GM23338 (cell line): ENCODE data around the gene TPRKB. TPM values are rescaled to one million over a fixed set of nuclear protein-coding genes. Genes with fewer than 3 reads are reported as not detected.
"Not testable (repeated sequence)": the region's sequence is repeated elsewhere in the genome, so short reads cannot be mapped to it uniquely, and the experiment has no call there.

Source experiments
- ATAC-seq: fragments of 200-7000 bp; cut with Tn5 transposase; 3 replicates; pipeline ENCODE4 v1.9.1; 2020
- DNase-seq: peaks from one replicate; pipeline ENCODE4 v3.0.0-alpha.2; 2015; ENCODE audit warnings: low spot score
- H2AFZ ChIP-seq: fragments of 200-600 bp; sonication (generic); 2 replicates; pipeline ENCODE4 v1.8.0; 2016; ENCODE audit warnings: antibody characterized with exemption, mild to moderate bottlenecking, moderate library complexity
- H3F3A ChIP-seq: fragments of 200-600 bp; sonication (generic); replicated peaks from 2 replicates; pipeline ENCODE4 v1.8.0; 2017; ENCODE audit warnings: antibody characterized with exemption, mixed run types, low read depth
- H3K27ac ChIP-seq: fragments of 200-600 bp; sonication (generic); 2 replicates; pipeline ENCODE4 v1.6.1; 2016; ENCODE audit warnings: low read depth
- H3K27me3 ChIP-seq: fragments of 200-600 bp; sonication (generic); 2 replicates; pipeline ENCODE4 v1.8.0; 2016; ENCODE audit warnings: mild to moderate bottlenecking, mixed run types, moderate library complexity; ENCODE audit not compliant: insufficient read depth
- H3K36me3 ChIP-seq: fragments of 200-600 bp; sonication (generic); 2 replicates; pipeline ENCODE4 v1.8.0; 2016; ENCODE audit warnings: mild to moderate bottlenecking; ENCODE audit not compliant: insufficient read depth
- H3K4me1 ChIP-seq: fragments of 200-600 bp; sonication (generic); 2 replicates; pipeline ENCODE4 v1.8.0; 2016; ENCODE audit warnings: mild to moderate bottlenecking, moderate library complexity; ENCODE audit not compliant: insufficient read depth
- H3K4me2 ChIP-seq: fragments of 200-600 bp; sonication (generic); 2 replicates; pipeline ENCODE4 v1.7.1; 2017; ENCODE audit warnings: mixed run types
- H3K4me3 ChIP-seq: fragments of 200-600 bp; sonication (generic); 2 replicates; pipeline ENCODE4 v1.6.1; 2016; ENCODE audit warnings: mixed run types
- H3K79me2 ChIP-seq: fragments of 200-600 bp; sonication (generic); replicated peaks from 2 replicates; pipeline ENCODE4 v1.8.0; 2017; ENCODE audit warnings: mild to moderate bottlenecking; ENCODE audit not compliant: insufficient read depth
- H3K9me2 ChIP-seq: fragments of 200-600 bp; sonication (generic); 2 replicates; pipeline ENCODE4 v1.8.0; 2017; ENCODE audit not compliant: insufficient read depth
- H4K20me1 ChIP-seq: fragments of 200-600 bp; sonication (generic); replicated peaks from 2 replicates; pipeline ENCODE4 v1.8.0; 2017; ENCODE audit warnings: mild to moderate bottlenecking; ENCODE audit not compliant: insufficient read depth
- H3K27ac Mint-ChIP-seq: 2 replicates; pipeline ENCODE4 v1.8.0; 2020; ENCODE audit warnings: inconsistent platforms, mild to moderate bottlenecking, moderate library complexity, mixed read lengths
- H3K27me3 Mint-ChIP-seq: 3 replicates; pipeline ENCODE4 v1.8.0; 2022; ENCODE audit warnings: low read depth, mild to moderate bottlenecking, moderate library complexity, mixed read lengths, inconsistent platforms; ENCODE audit not compliant: insufficient read depth, poor library complexity
- H3K36me3 Mint-ChIP-seq: 3 replicates; pipeline ENCODE4 v1.8.0; 2021; ENCODE audit warnings: low read depth, mild to moderate bottlenecking, inconsistent platforms, moderate library complexity, mixed read lengths
- H3K4me1 Mint-ChIP-seq: 3 replicates; pipeline ENCODE4 v1.8.0; 2020; ENCODE audit warnings: mild to moderate bottlenecking, inconsistent platforms, mixed read lengths
- H3K4me3 Mint-ChIP-seq: 3 replicates; pipeline ENCODE4 v1.8.0; 2021; ENCODE audit warnings: moderate library complexity, mild to moderate bottlenecking, inconsistent platforms, mixed read lengths
- H3K9me3 Mint-ChIP-seq: 3 replicates; pipeline ENCODE4 v1.8.0; 2020; ENCODE audit warnings: moderate library complexity, mild to moderate bottlenecking, inconsistent platforms, mixed read lengths
- EZH2 ChIP-seq: fragments of 200-600 bp; sonication (generic); IDR thresholded peaks from one replicate; pipeline ENCODE4 v1.8.0; 2017; ENCODE audit warnings: antibody characterized with exemption, mild to moderate bottlenecking, low read depth; ENCODE audit not compliant: unreplicated experiment
- EZH2phosphoT487 ChIP-seq: fragments of 200-600 bp; sonication (generic); IDR thresholded peaks from one replicate; pipeline ENCODE4 v1.8.1; 2018; ENCODE audit warnings: antibody characterized with exemption; ENCODE audit not compliant: unreplicated experiment
- JUNB ChIP-seq: IDR thresholded peaks from one replicate; pipeline ENCODE4 v1.6.1; 2016; ENCODE audit warnings: antibody characterized with exemption; ENCODE audit not compliant: unreplicated experiment
- ZNF114 ChIP-seq: fragments of 250-450 bp; sonication (Bioruptor Pico); IDR thresholded peaks from 2 replicates; pipeline ENCODE4 v1.5.0; 2020; ENCODE audit warnings: mild to moderate bottlenecking, moderate library complexity
- ZNF331 ChIP-seq: fragments of 250-450 bp; sonication (Bioruptor Pico); IDR thresholded peaks from 2 replicates; pipeline ENCODE4 v1.5.0; 2020; ENCODE audit warnings: low read depth, mild to moderate bottlenecking, moderate library complexity
- polyA plus RNA-seq: library from polyadenylated mRNA; unstranded; fragments of >200 nt; fragmentation: Nextera tagmentation; extraction: Ambion mirVana; gene quantifications from 2 replicates; pipeline ENCODE4 v1.2.1, GENCODE V29; 2016
- total RNA-seq: library from RNA; depleted of rRNA; stranded (reverse); fragments of >200 nt; shearing (Covaris generic); gene quantifications from 2 replicates; pipeline ENCODE4 v1.2.3, GENCODE V29; 2014
- TF ChIP-seq, protein P1 (sequence below): IDR thresholded peaks from one replicate; pipeline ENCODE4 v1.6.1; 2018; ENCODE audit warnings: antibody characterized with exemption; ENCODE audit not compliant: unreplicated experiment
- TF ChIP-seq, protein P2 (sequence below): IDR thresholded peaks from 2 replicates; pipeline ENCODE4 v1.6.1; 2016; ENCODE audit warnings: antibody characterized with exemption
- TF ChIP-seq, protein P3 (sequence below), 2 experiments: fragments of 200-600 bp in 1 of 2; sonication (generic) in 1 of 2; conservative IDR thresholded peaks; 2 replicates each; pipeline versions ENCODE4 v1.5.1 to v1.6.1; 2016 to 2017; ENCODE audit warnings: antibody characterized with exemption in 2 of 2, low read depth in 2 of 2, mild to moderate bottlenecking in 2 of 2, moderate library complexity in 1 of 2

The TPRKB gene
- total and polyA plus RNA-seq, 2 experiments from 2014 or later: 31.2 to 186 TPM

DNA sequence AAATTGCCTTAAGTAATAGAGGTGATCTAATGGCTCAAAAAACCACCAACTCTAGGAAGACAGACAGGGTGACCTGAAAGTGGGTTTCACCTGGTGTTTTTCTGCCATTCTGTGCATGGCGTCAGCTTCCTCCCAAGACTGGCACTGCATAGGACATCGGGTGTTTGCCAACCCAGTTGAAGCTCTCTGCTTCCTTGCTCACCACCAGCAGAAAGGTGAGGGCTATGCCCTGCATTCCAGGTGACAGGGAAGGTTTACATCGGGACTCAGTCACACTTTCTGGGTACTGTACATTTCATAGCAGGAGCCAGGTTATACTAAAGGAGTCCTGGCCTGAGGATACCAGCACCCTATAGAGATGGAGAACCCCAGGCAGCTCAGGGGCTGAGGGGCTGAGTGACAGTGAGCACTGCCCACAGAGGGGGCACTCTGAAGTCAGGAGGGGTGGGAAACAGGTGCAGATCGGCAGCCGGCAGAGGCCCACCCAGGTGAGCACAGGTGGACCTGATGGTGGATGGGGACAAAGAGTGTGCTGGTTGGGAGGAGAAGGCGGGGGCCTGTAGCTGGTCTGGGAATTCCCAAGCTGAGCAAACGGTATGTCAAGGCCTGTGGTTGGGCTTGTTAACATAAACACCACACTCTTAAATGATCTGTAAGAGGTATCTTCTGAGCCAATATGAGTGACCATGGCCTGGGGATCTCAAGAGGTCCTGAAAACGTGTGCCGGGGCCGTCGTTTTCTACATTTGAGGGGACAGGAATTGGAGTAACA is 18.1 kb downstream of the TPRKB start (continued):
- TF ChIP-seq, protein P1, sequence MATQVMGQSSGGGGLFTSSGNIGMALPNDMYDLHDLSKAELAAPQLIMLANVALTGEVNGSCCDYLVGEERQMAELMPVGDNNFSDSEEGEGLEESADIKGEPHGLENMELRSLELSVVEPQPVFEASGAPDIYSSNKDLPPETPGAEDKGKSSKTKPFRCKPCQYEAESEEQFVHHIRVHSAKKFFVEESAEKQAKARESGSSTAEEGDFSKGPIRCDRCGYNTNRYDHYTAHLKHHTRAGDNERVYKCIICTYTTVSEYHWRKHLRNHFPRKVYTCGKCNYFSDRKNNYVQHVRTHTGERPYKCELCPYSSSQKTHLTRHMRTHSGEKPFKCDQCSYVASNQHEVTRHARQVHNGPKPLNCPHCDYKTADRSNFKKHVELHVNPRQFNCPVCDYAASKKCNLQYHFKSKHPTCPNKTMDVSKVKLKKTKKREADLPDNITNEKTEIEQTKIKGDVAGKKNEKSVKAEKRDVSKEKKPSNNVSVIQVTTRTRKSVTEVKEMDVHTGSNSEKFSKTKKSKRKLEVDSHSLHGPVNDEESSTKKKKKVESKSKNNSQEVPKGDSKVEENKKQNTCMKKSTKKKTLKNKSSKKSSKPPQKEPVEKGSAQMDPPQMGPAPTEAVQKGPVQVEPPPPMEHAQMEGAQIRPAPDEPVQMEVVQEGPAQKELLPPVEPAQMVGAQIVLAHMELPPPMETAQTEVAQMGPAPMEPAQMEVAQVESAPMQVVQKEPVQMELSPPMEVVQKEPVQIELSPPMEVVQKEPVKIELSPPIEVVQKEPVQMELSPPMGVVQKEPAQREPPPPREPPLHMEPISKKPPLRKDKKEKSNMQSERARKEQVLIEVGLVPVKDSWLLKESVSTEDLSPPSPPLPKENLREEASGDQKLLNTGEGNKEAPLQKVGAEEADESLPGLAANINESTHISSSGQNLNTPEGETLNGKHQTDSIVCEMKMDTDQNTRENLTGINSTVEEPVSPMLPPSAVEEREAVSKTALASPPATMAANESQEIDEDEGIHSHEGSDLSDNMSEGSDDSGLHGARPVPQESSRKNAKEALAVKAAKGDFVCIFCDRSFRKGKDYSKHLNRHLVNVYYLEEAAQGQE: no peak
- TF ChIP-seq ZNF331 (CRISPR knock-in tag) (no peak), ZNF114 (CRISPR knock-in tag) (no peak), JUNB (no peak), EZH2phosphoT487 (no peak), EZH2 (no peak)
- TF ChIP-seq, protein P2, sequence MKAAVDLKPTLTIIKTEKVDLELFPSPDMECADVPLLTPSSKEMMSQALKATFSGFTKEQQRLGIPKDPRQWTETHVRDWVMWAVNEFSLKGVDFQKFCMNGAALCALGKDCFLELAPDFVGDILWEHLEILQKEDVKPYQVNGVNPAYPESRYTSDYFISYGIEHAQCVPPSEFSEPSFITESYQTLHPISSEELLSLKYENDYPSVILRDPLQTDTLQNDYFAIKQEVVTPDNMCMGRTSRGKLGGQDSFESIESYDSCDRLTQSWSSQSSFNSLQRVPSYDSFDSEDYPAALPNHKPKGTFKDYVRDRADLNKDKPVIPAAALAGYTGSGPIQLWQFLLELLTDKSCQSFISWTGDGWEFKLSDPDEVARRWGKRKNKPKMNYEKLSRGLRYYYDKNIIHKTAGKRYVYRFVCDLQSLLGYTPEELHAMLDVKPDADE: no peak
- TF ChIP-seq, protein P3, sequence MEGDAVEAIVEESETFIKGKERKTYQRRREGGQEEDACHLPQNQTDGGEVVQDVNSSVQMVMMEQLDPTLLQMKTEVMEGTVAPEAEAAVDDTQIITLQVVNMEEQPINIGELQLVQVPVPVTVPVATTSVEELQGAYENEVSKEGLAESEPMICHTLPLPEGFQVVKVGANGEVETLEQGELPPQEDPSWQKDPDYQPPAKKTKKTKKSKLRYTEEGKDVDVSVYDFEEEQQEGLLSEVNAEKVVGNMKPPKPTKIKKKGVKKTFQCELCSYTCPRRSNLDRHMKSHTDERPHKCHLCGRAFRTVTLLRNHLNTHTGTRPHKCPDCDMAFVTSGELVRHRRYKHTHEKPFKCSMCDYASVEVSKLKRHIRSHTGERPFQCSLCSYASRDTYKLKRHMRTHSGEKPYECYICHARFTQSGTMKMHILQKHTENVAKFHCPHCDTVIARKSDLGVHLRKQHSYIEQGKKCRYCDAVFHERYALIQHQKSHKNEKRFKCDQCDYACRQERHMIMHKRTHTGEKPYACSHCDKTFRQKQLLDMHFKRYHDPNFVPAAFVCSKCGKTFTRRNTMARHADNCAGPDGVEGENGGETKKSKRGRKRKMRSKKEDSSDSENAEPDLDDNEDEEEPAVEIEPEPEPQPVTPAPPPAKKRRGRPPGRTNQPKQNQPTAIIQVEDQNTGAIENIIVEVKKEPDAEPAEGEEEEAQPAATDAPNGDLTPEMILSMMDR (conservative IDR thresholded peaks at IDR 0.05; ENCODE audit: low read depth in 2 of 2): no peak

DNA sequence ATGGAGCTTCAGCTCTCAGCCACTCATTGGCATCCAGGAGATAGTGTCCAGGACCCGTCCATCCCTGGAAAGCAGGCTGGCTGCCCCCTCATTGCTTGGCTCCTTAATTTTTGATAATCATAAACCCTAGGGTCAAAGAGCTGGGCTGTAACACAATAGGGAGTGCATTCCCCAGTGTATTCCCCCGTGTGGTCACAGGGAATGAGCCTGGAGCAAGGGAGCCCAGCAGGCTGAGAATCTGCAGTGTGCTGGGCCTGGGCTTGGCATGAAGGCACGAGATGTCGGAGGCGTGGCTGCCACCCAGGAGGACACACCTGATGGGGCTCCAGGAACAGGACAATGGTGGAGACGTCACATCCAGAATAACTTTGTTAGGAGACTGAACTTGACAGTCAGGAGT is 18.7 kb downstream of the TPRKB start:
- Histone ChIP-seq H4K20me1 (no peaks in the 10 kb centered on the region), H3K9me2 (no peaks in the 10 kb centered on the region), H3K4me2 (no peak overlapping the region), H2AFZ (no peak overlapping the region), H3K79me2 (no peaks in the 10 kb centered on the region), H3K27me3 (0 out of 2 replicates have a peak, but pooled peaks cover 3% of the 10 kb centered on the region), H3K4me3 (no peak overlapping the region), H3F3A (no peaks in the 10 kb centered on the region), H3K27ac (no peak overlapping the region), H3K36me3 (no peaks in the 10 kb centered on the region), H3K4me1 (no peaks in the 10 kb centered on the region)
- TF ChIP-seq, protein P3 (conservative IDR thresholded peaks at IDR 0.05; ENCODE audit: low read depth in 2 of 2): no peak
- no peak for TF ChIP-seq JUNB
- Mint-ChIP-seq H3K27me3 (peaks cover 10% of the 10 kb centered on the region), H3K4me3 (no peak overlapping the region; the same call in 2 of the 3 replicates), H3K27ac (no peak overlapping the region), H3K9me3 (peaks cover 57% of the 10 kb centered on the region), H3K4me1 (no peaks in the 10 kb centered on the region), H3K36me3 (peaks cover 4% of the 10 kb centered on the region)
- DNase-seq: no peak
- ATAC-seq: no peak

DNA sequence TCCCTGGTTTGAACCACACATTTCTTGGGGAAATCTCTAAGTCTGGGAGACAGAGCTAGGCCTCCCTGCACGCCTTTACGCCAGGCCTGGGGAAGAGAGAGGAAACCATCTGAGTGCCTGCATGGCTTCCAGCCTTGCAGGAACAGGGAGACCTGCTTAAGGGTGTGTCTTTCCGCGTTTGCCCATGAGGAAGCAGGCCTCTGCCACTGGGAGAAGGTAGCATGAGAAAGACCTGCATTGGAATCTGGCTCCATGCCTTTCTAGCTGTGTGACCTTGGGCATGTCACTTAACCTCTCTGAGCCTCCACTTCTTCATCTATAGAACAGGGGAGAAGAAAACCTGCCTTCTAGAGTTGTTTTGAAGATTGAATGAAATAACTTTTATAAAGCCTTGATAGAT is 19.4 kb downstream of the TPRKB start:
- H3K27me3 Mint-ChIP-seq, H3K27ac Mint-ChIP-seq, DNase-seq: not testable (repeated sequence)

More for the DNA sequence above, 19.4 kb downstream of the TPRKB start:
- not testable (repeated sequence) for H3K36me3 Mint-ChIP-seq, H3K4me1 Mint-ChIP-seq, ATAC-seq, H3F3A ChIP-seq, H3K79me2 ChIP-seq, H3K4me2 ChIP-seq, H3K4me1 ChIP-seq, H3K27me3 ChIP-seq, H4K20me1 ChIP-seq, H3K4me3 Mint-ChIP-seq, H3K9me2 ChIP-seq, H3K4me3 ChIP-seq, H3K27ac ChIP-seq, H3K36me3 ChIP-seq, H2AFZ ChIP-seq
- H3K9me3 Mint-ChIP-seq: peaks cover 52% of the 10 kb centered on the region
